Right ventricle myocardium superior (tissue), 1 donor: Measurements from ENCODE around the gene KLHDC9. TPM values are rescaled to one million over a fixed set of nuclear protein-coding genes. Genes with fewer than 3 reads are reported as not detected.

Source experiments
- total RNA-seq: library from RNA; stranded (reverse); fragmentation: NEBNext Ultra II Directional; extraction: Animal tissue kit (Norgen Biotek cat#: 25700); gene quantifications from one replicate; pipeline ENCODE4 v1.2.1, GENCODE V29; 2021
- donor health status: DM: no; HTN: yes; CAD: no; lungs with severe emphysema.

KLHDC9 gene
- total RNA-seq, 1 donor from 2014 or later, result 4.7 TPM

Other genes starting within 250 kb of the KLHDC9 start
- 0.48 TPM for gene CD244, start 235.5 kb upstream of the KLHDC9 start, total RNA-seq
- 2.3 TPM for gene ITLN1, start 213.2 kb upstream of the KLHDC9 start, total RNA-seq
- not detected for gene ITLN2, start 143.6 kb upstream of the KLHDC9 start, total RNA-seq
- 10.1 TPM for gene F11R, start 77.2 kb upstream of the KLHDC9 start, total RNA-seq
- gene TSTD1, start 59.4 kb upstream of the KLHDC9 start, total RNA-seq, result 9.3 TPM
- 28.4 TPM for gene USF1, start 52.4 kb upstream of the KLHDC9 start, total RNA-seq
- gene ARHGAP30, start 28.5 kb upstream of the KLHDC9 start, total RNA-seq, result 3.3 TPM
- gene NECTIN4, start 8.8 kb upstream of the KLHDC9 start, total RNA-seq, result not detected
- 62.3 TPM for gene PFDN2, start 19.7 kb downstream of the KLHDC9 start, total RNA-seq
- gene NIT1, start 19.7 kb downstream of the KLHDC9 start, total RNA-seq, result 33.8 TPM
- 26.6 TPM for gene DEDD, start 34.3 kb downstream of the KLHDC9 start, total RNA-seq
- 81.0 TPM for gene UFC1, start 55.6 kb downstream of the KLHDC9 start, total RNA-seq
- 19.0 TPM for gene USP21, start 61.1 kb downstream of the KLHDC9 start, total RNA-seq
- 17.1 TPM for gene PPOX, start 68.1 kb downstream of the KLHDC9 start, total RNA-seq
- 20.3 TPM for gene B4GALT3, start 79.1 kb downstream of the KLHDC9 start, total RNA-seq
- gene ADAMTS4, start 100.7 kb downstream of the KLHDC9 start, total RNA-seq, result 7.0 TPM
- 308 TPM for gene NDUFS2, start 104.0 kb downstream of the KLHDC9 start, total RNA-seq
- gene FCER1G, start 116.9 kb downstream of the KLHDC9 start, total RNA-seq, result 21.5 TPM
- 1.2 TPM for gene APOA2, start 125.3 kb downstream of the KLHDC9 start, total RNA-seq
- gene TOMM40L, start 127.7 kb downstream of the KLHDC9 start, total RNA-seq, result 36.9 TPM
- gene NR1I3, start 139.8 kb downstream of the KLHDC9 start, total RNA-seq, result not detected
- gene PCP4L1, start 160.4 kb downstream of the KLHDC9 start, total RNA-seq, result 0.22 TPM
- gene MPZ, start 211.6 kb downstream of the KLHDC9 start, total RNA-seq, result 4.8 TPM
- 422 TPM for gene SDHC, start 216.0 kb downstream of the KLHDC9 start, total RNA-seq